GM19099 (cell line): ENCODE results near the gene RCN2.
A peak's percentile ranks its signal among the peaks of the same experiment; 100 is the strongest.

Experiments used
- POLR2A ChIP-seq: IDR thresholded peaks from 3 replicates; pipeline ENCODE4 v1.6.1; 2011; ENCODE audit warnings: low read depth; ENCODE audit not compliant: insufficient read length; ENCODE audit errors: extremely low read depth

Gene RCN2

GRCh38 chr15:76931397-76932134 is at the start of gene RCN2:
TSS of gene RCN2 (plus strand) at chr15:76931749. CDS start at chr15:76931842, 93 bp downstream.
- peak; percentile 92 for TF ChIP-seq POLR2A

- TF ChIP-seq POLR2A, result no peak
These were observed 46.3 kb upstream of the RCN2 start for GRCh38 chr15:76885212-76885611.

GRCh38 chr15:76894174-76894573 is 37.4 kb upstream of the RCN2 start:
- TF ChIP-seq POLR2A, result no peak

GRCh38 chr15:76898102-76898501 is 33.4 kb upstream of the RCN2 start:
- no peak for TF ChIP-seq POLR2A

- no peak for TF ChIP-seq POLR2A
These were observed 29.6 kb upstream of the RCN2 start for GRCh38 chr15:76901965-76902364.

GRCh38 chr15:76903251-76903681 is 28.3 kb upstream of the RCN2 start:
- TF ChIP-seq POLR2A, result no peak

GRCh38 chr15:76904461-76905012 is 27.0 kb upstream of the RCN2 start:
- TF ChIP-seq POLR2A, result no peak

GRCh38 chr15:76905013-76905839 is 26.3 kb upstream of the RCN2 start, which contains the start of gene SCAPER:
TSS of gene SCAPER (minus strand) at chr15:76905340. CDS start at chr15:76883817, 21,523 bp downstream.
- peak; percentile 71 for TF ChIP-seq POLR2A

- no peak for TF ChIP-seq POLR2A
These were observed 25.7 kb upstream of the RCN2 start for GRCh38 chr15:76905855-76906254.

- TF ChIP-seq POLR2A, result no peak
These were observed 19.1 kb upstream of the RCN2 start for GRCh38 chr15:76912430-76912829.

- no peak for TF ChIP-seq POLR2A
These were observed 17.8 kb upstream of the RCN2 start for GRCh38 chr15:76913737-76914136.

- no peak for TF ChIP-seq POLR2A
These were observed 15.2 kb upstream of the RCN2 start for GRCh38 chr15:76916369-76916768.

- TF ChIP-seq POLR2A, result no peak
These were observed 3.3 kb upstream of the RCN2 start for GRCh38 chr15:76928201-76928600.

GRCh38 chr15:76929011-76929760 is 2.4 kb upstream of the RCN2 start:
- no peak for TF ChIP-seq POLR2A
